ENCODE data around the gene AATK.

GRCh38 chr17:81173052-81173761 is 7.2 kb upstream of the AATK start:
- TF ChIP-seq POLR2A (IDR thresholded peaks at IDR 0.05; ENCODE audit: low read depth, low read length) (no peak), POLR2AphosphoS5 (IDR thresholded peaks at IDR 0.05; ENCODE audit: low read depth, low read length) (no peak), TAF1 (IDR thresholded peaks at IDR 0.05; ENCODE audit: borderline replicate concordance, low read depth, low read length) (no peak)
